EL (cell line): ENCODE data around the gene B9D1.
"Not testable (repeated sequence)": the region's sequence is repeated elsewhere in the genome, so short reads cannot be mapped to it uniquely, and the experiment has no call there.

ENCODE experiments used
- DNase-seq: peaks from one replicate; pipeline ENCODE4 v3.0.0-alpha.2; 2016

Gene B9D1

DNA sequence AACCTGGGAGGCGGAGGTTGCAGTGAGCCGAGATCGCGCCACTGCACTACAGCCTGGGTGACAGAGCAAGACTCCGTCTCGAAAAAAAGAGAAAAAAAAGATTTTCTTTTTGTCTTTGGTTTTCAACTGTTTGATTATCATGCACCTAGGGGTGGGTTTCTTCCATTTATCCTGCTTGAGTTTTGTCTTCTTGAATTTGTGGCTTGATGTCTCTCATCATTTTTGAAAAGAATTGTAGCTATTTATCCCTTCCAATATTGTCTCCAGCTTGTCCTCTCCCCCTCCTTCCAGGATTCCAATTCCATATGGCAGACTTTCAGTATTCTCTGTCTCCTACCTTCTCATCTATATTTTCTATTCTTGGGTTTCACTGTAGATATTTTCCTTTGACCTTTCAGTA is 7.8 kb downstream of the B9D1 start:
- no peak for DNase-seq

DNA sequence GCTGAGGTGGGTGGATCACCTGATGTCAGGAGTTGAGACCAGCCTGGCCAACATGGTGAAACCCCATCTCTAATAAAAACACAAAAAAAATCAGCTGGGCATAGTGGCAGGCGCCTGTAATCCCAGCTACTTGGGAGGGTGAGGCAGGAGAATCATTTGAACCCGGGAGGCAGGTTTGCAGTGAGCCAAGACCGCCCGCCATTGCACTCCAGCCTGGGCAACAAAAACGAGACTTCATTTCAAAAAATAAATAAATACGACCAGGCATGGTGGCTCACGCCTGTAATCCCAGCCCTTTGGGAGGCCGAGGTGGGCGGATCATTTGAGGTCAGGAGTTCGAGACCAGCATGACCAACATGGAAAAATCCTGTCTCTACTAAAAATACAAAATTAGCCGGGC is 9.1 kb downstream of the B9D1 start:
- not testable (repeated sequence) for DNase-seq

DNA sequence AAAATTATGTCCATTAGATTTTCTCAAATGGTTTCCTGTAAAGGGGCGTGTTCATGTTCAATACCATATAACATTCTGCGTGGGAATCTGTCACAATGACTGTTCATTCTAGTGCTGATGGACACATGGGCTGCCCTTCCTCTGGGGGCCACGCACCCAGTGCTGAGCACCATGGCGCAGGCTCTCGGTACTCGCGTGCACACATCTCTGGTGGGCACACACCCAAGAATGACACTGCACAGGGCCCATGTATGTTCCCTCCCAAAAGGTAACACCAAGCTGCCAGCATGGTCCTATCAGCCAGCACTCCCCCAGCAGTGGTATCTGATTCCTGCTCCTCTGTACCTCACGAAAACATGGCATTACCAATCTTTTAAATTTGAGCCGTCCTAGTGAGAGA is 13.7 kb downstream of the B9D1 start:
- no peak for DNase-seq

DNA sequence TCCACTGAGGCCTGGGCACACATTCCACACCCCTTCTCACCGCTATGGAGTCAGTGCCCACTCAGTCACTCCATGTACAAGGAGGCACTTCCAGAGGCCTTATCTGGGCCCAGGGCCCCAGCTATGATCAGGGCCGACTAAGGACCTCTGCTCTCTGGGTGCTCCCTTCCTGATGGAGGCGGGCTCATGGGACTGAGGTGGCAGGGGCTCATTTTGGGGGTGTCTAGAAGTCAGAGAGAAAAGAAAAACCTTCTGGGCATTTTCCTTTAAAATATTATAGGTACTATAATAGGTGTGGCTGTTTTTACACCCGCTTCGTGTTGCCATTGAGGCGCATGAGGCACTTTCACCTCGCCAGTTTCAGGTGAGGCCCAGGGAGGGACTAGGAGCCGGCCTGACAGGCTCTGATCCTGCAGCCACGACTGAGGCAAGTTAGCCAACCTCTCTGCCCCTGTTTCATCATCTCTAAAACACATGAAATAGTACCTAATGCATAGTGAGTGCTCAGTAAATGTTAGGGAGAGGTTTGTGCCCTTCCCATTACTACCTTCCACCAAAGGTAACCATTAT is 14.4 kb downstream of the B9D1 start:
- DNase-seq = no peak

DNA sequence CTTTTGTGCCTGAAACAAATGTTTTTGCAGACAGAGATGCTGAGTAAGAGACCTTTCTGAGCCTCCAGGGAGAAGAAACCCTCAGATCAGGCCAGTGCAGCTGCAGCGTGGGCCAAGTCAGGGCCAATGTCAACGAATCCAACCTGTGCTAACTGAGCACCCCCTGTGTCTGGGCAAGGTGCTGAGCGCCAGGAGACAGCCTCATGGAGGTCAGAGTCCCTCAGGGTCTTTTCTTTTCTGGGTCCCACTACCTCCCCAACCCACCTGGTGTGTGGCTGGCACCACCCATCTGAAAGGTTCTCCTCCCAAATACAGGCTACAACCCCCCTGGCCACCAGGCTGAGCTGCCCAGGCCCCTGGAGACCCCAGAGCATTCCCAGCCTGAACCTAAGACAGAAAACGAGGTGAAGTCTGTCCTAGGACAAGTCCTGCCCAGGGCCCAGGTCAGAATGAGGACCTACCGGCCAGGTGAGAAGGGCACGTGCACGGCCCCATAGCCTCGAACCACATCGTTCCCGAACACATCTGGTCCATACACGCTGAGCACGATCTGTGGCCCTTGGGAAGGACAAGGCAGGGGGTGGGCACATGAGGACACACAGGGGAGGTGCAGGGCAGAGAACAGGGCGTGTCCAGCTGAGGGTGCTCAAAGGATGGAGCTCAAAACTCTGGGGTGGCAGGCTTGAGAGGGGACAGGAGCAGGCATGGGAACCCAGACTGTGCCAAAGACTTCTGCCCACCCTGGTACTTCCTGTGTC is 15.0 kb downstream of the B9D1 start:
- no peak for DNase-seq

DNA sequence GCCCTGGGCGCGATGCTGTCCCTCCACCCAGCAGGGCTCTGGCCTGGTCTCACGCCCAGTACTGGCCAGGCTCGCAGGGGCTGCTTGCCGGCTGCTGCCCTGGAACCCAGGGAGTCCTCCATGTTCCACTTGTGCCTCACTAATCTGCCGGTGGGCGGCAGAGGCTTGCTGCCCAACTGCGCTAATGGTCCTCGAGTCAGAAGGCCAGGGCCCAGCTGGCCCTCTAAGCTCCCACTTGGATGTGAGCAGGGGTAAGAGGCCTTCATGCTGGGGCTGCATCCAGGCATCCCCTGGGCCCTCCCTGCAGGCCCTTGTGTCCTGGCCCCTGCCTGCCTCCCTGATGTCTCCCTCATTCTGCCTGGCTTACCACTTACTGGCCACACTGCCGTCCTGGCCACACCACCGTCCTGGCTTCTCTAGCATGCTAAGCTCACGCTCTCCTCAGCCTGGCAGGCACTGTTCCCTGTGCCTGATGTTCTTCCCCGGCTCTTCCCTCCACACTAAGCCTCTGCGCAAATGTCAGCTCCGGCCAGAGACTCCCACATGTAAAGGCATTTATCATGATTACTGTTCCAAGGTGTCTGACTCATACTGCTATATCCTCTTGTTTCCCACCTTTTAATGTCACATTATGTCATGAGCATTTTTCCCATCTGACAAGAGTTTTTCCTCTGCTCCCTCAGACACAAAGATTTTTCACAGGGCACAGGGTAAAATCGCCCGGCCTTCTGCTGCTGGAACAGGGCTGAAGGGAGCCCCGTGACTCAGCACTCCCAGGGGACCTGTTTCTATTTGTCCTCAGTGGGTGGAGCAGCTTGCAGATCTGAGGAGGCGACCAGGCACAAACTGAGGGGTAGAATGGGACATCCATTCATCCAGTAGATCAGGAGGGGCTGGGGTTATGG is 15.9 kb downstream of the B9D1 start:
- DNase-seq = peak; percentile 81

DNA sequence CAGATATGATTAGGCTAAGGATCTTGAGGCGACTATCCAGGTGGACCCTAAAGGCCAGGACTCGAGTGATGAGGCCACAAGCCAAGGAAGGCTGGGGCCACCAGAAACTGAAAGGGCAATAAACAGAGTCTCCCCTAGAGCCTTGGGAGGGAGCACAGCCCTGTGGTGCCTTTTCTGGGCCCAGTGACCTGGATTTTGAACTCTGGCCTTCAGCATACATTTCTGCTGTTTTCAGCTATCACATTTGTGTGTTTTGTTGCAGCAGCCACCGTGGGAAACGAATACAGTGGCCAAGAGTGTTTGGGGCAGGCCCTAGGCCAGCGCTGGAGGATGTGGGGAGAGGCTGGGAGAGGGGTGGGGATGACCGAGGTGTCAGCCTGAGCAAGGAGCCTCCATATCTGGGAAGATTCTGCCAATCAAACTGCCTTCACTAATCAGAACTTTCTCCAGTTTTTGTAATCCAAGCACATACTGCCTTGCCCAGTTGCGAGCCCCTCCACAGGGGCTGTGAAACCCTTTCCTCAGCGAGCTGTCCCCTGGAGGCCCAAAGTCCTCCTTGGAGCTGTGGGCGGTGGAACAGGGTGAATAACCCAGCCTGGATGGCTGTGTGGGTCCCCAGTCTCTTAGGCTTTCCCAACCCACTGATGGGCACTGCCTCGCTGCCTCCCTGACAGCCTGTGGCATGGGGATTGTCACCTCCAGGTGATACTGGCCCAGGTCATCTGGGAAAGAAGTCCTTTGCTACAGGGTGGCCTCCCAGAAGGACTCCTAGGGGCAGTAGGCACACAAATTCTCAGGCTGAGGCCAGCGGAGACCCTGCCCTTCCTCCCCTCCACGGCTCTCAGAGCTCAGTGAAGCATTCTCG is 16.8 kb downstream of the B9D1 start:
- no peak for DNase-seq

DNA sequence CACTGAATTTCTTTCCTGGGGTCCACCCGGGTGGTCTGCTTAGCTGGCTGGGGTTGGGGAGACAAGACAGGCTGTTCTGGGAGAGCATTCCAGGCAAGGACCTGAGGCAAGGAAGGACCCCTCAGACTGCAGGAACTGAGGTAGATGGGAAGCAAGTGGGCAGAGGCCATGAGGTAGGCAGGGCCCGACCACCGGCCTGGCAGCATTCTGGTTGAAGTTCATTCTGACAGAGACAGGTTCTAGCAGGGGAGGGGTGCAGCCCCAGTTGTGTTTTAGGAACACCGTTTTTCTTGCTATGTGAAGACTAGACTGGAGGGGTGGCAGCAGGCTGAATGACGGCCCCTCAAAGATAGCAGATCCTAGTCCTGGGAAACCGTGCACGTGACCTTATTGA is 17.5 kb downstream of the B9D1 start:
- DNase-seq = no peak

DNA sequence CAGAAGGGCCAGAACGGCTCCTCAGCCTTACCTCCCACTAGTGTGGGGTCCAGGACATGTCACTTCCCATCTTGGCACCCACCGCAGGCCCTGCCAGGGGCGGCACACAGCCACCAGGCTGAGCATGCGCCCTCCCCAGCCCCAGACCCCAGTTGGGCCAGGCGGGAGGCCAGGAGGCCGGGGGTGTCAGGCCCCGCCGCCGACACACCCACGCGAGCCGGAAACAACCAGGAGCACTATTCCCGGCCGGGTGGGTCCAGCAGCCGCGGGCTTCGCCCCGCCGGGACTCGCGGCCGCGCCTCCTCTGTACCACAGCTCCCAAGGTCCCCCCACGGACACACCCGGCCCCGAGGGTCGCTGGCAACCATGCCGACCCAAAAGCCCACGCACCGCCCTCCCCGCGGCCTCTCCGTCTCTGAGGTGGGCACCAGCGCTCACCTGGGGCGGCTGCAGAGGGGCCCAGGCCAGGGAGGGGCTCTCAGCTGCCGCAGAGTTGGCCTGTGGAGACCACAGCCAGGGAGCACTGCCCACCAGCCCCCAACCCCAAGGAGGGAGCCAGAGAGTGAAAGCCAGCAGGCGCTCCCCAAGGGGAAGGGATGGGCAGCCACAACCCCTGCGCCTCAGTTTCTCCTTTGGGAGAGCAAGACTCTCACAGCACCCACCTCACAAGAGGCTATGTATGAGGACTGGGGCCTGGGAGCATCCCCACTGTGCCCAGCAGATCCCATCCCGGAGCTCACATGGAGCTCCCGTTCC is 18.0 kb downstream of the B9D1 start:
- no peak for DNase-seq

DNA sequence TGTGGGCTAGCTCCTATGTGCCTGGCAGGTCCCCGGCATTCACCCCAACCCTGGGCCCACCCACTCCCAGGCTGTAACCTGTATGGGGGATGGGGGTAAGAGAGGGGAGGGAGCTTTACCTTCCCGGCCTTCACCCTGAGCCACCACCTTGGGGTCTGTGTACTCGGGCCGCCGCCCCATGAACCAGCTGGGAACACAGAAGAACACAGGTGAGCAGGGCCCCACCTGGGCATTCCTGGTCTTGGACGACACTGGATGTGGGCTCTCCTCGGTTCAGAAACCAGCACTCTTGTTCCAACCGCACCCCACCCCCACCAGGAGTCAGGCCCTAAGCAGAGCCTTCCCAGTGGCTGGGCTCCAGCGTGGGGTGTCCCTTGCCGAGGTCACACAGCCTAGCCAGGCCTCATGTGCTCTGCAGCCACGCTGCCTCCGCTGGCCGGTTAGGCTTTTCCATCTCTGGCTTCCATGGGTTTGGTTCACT is 18.8 kb downstream of the B9D1 start:
- no peak for DNase-seq

DNA sequence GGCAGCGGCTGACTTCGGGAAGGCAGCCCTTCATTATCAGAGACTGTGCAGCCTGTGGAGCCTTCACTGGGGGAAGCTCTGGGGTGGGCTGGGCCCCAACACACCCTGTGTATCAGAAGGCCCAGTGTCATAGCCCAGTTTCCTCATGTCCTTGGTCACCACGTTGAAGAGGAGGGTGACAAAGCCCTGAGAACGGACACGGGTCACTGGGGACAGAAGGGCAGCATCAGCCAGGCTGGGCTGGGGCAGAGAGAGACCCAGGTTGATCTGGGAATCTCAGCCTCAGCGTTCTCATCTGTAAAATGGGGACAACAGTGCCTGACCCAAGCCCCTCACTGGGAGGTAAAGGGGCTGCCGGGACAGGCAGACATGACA is 19.3 kb downstream of the B9D1 start:
- no peak for DNase-seq

DNA sequence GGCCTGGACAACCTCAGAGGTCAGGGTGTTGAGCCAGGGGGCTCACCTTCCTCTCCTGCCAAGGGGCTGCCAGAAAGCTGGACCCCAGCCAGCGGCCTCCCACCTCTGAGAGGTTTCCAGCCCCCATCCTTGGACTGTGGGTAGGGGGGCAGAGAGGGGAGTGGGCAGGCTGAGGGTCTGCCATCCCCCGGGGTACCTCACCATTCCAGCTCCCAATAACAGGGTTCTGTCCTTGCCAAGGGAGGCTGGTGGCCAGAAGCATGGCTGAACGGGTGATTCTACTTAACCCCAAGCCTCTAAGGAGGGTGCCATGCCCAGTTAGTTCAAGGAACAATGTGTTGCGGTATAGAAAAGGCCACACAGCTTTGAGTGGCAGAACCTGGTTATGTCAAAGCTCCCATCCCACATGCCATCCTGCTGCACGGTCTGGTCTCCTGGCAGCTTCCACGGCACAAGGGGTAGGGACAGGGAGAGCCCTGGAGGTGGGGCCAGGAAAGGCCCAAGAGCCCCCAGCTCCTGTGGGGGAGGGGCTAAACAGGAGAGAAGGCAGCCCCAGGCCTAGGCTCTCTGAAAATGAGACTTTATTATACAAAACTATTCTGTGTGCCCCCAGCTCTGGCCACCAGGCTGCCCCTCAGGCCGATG is 19.8 kb downstream of the B9D1 start:
- DNase-seq = no peak

DNA sequence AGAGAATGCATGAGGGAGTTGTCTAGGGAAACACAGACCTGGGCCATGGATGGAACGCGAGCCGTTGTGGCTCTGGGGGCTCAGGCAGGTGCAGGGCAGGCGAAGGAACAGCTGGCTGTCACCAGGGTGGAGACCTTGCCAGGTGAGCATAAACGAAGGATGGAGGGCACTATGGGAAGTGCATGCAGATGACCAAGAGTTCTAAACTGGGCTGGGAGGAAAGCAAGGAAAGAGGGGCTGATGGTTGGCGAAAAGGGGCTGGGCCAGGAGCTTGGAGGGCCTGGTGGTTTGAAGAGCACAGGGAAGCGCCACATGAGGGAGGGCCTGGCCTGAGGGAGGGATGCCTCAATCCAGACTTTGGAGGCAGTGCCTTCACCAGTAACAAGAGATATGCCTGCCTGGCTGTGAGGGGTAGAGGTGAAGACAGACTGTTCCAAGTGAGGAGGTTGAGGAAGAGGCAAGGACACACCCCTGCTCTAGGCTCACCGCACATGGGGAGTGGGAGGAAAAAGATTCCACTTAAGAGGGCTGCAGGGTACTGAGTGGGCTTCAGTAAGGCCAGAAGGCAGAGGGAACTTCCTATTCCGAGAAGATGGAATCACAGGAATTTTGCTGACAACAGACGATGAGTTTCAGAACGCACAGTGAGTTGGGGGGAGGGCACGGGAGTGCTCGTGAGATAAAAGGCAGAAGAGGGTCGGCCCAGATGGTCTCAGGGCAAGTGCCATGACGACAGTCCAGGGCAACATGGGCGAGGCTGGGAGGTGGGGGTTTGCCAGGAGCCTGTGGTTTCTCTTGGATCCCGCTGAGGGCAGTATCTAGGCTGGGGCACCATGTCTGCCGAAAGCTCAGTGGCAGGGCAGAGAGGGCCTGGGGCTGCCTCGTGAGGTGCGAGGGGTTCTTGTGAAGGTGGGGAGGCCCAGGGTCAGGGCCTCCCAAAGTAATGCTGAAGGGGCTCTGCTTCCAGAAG is 20.6 kb downstream of the B9D1 start:
- DNase-seq = no peak

DNA sequence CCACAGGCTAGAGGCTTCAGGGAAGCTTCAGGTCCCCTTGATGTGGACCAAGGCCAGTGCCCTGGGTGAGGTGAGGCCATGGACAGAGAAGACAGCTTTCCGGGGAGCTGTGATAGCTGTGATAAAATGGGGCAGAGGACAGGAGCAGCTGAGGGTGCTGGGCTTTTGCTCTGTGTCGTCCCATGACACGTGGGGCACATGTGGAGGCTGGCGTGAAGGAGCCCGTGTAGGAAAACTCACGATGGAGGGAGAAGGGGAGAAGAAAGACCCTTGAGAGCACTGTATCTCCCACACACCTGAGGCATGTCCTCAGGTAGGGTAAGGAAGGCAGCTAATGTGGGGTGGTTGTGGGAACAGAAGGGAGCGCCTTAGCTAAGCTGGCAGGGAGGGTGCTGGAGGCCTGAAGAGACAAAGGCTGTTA is 21.3 kb downstream of the B9D1 start:
- DNase-seq = no peak

DNA sequence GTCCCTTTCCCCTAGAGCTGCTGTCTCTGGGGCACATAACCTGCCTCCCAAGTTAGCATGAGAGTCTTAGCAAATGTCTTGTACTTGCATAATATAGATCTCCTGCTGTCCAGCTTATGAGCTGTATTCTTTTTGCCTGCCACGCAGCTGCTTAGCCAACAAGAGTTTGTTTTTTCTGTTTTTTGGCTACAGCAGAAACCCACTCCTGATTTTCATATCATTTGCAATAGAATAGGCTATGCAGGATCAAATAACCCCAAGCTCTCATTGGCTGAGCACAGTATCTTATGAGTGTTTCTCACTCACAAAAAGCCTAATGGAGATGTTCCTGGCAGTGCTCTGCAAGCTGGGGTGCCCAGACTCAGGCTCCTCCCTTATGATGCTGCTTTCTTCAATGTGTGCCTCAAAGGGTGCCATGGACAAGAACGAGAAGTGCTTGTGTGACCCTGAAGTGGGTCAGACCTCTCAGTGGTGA is 23.1 kb downstream of the B9D1 start:
- no peak for DNase-seq

DNA sequence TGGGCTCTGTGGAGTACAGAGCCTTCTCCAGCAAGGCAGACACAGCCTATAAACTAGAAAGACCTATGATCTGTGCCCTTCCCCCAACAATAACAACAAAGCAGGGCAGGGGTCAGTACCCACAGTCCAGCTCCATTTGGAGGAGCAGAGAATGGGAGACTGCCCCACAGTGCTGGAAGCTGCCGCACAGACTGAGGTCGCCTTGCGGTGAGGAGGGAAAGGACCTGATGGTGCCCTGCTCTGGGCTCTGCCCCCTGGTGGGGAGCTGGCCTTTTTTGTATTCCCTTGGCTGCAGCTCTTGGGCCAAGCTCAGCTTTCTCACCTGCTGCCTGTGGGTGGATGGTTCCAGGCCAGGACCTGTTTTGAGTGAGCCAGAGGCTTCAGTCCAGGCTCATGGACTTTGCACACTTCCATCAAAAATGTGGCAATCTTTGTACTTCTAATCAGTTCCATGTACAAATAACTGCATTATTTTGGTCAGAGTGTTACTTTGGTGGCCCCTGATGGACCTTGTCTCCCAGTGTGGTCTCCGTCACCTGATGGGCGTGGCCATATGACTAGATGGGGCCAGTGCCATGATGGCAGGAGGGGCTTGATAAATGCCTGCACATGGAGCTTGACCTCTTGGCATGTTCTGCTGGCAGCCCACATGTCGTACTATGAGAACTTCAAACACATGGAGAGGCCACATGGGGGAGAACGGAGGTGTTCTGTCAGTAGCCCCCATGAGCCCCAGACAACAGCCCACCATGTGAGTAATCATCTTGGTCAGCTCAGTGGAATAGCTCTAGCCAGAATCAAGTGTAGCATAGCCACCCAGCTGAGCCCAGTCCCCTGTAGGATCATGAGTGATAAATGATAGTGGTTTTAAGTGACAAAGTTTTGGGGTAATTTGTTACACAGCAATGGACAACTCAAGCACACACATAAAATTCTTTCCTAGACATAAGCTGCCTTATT is 24.2 kb downstream of the B9D1 start:
- DNase-seq = peak; percentile 43

DNA sequence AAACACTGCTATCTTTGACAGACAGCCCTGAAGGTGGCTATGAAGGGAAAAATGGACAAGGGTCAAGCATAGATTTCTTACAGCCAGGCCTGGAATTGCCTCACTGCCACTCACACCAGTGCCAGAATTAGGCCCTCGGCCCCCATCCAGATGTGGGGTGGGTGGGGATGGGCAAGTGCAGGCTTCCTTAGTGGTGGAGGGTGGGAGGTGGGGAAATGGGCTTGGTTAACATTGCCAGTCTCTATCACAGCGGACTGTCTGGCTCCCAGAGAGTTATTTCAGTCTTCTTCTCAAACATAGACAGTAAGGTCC is 24.9 kb downstream of the B9D1 start:
- DNase-seq = no peak

DNA sequence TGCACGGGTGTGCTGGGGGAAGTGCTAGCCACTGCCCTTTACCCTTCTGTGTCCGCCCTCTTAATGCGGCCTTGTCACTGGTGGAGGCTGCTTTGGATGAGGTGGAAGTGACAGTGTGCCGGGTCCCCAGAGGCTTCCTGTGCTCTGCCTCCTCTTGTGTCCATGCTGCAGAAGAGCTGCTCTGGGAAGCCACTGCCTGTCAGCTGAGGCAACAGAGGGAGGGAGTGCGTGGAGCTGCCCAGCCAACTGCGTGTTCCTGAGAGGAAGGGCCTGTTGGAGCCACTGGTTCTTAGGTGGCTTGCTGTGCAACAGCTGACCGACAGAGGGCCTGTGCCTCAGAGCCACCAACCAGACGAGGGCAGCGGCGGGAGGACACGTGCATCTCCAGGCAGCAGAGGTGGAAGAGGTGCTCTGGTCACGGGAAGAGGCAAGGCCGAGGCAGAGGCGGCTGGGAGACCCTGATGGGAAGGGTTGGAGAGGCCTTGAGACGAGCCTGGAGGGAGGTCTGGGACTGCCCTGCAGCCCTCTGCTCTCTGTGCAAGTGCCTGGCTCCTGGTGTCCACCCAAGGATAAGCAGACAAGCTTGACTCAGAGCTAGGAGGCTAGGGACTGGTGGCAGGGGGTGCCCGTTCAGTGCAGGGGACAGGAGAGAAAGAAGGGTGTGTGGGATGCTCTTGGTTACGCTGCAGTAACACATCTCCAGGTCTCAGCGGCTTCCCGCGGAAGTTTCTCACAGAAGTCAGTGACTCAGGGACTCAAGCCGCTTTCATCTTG is 25.4 kb downstream of the B9D1 start:
- no peak for DNase-seq
